NAMALWA (cell line): ENCODE measurements around the gene NUP133.
A peak's percentile ranks its signal among the peaks of the same experiment; 100 is the strongest.
"Not testable (repeated sequence)": the region's sequence is repeated elsewhere in the genome, so short reads cannot be mapped to it uniquely, and the experiment has no call there.

ENCODE experiments used
- DNase-seq: peaks from one replicate; pipeline ENCODE4 v3.0.0-alpha.2; 2015; ENCODE audit warnings: low spot score

The NUP133 gene

DNA sequence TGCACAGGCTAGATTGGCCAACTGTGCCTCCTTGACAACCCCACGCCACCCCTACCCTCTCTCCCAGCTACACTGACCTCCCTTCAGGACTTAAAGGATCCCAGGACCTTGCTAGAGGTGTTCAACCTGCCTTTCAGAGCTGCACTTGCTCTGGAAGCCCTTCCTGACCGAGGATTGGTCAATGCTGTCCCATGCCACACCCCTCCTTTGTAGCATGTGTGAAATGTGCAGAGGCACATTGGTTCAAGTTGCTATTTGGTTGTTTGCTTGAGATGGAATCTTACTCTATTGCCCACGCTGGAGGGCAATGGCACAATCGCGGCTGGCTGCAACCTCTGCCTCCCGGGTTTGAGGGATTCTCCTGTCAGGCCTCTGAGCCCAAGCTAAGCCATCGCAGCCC lies 96.1 kb downstream of the NUP133 start:
- DNase-seq, result no peak

GRCh38 chr1:229411434-229412055 lies 96.6 kb downstream of the NUP133 start:
- no peak for DNase-seq

DNA sequence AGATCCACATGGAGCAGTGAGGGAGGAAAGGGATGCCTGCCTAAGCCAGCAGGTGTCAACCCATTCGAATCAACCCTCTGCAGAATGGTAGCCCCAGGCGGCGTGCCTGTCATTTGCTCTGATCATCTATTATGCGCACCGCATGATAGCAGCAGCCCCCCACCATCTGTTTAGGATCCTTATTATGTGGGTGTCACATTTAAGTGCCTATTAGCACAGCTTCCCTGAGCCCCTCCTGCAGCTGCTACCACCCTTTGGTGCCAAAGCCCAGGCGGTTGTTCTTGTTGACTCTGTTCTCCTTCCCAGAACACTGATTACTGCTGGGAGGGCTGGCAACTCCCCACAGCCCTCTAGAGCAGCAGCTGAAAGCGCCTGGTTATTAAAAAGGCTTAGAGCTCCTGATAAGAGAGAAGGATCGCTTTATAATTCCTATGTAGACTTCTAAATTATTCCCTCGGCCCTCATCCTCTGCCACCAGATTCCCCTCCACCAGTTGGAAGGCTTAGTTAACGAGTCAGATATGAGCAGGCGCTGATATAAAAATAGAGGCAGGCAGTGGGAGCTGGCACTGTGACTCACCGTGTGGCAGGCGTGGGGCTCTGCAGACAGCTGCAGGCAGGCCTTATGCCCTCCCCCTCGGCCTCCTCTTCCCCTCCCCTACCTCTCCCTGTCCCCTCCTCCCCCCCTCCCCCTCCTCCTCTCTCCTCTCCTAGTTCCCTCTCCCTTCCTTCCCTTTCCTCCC lies 97.3 kb downstream of the NUP133 start:
- DNase-seq, result peak; percentile 34

DNA sequence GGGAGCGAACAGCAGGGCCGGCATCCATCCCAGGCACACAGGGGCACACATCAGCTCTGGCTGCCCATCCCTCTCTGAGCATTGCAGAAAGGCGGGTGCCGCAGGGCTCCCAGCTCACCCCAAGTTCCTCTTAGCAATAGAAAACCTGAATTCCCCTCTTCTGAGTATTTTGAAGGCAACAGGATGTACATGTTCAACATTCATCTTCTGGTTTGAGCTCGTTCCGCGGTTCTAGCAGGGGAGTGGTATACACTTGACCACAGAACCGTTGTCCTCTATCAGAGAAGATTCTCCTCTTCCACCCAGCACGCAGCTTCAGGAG lies 97.8 kb downstream of the NUP133 start:
- DNase-seq, result no peak

- DNase-seq, result no peak
Measured at GRCh38 chr1:229409616-229410369, 98.3 kb downstream of the NUP133 start.

DNA sequence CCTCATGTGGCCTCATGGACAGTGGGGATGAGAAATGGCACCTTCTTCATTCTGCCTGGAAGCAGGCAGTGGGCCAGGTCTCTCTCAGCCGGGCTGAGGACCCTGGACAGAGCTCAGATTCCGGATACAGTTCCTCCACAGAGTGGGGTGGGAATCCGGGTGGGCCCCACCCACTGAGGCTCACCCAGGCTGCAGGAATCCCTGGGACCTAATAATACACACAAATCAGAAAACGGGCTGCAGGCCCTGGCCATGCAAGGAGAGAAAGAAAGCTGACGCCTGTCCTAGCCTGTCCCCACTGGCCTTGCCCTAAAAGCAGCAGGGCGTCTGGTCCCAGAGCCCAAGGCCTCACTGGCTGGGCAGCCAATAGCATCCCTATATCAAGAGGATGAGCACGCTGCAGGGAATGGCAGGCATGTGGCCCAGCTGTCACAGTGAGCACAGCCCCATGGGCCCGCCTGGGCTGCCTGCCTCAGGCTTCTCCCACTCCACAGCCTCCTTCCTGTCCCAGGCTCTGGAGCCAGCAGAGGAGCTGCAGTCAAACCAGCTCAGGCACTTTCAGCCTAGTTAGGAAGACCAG lies 99.6 kb downstream of the NUP133 start:
- DNase-seq, result no peak

GRCh38 chr1:229407206-229408026 lies 100.7 kb downstream of the NUP133 start:
- no peak for DNase-seq

DNA sequence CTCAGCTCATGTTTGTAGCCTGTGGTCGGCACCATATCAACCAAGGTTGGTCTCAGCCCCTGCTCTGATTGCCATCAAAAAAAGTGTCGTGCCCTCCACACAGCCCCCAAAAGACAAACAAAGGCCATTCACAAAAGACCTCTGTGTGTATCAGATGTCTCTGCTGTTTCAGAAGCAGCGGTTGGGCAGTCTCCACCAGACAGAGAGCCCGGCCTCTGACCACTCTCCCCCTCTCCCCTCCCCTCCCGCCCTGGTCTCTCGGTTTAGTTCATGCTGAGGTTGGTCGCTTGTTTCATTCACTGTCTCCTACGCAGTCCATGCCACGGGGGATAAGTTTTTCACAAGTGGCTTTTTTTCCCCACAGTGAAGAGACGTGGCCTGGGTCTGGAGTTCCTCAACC lies 101.3 kb downstream of the NUP133 start:
- no peak for DNase-seq

DNA sequence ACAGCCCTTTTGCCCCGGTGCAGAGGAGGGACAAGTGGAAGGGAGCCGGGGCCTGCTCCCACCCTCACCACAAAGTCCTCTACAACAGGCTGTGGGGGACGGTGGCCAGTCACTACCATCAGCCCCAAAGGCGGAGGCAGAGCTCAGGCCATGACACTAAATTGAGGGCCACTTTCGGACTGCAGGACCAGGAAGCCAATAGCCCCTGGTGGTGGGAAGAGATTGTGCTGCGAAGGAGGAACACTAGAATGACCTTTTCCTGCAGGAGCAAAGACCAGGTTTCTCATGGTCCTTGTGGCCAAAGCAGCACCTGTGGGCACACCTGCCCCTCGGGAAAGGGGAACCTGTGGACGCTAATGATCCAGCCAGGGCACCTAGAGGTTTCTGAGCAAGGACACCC lies 104.6 kb downstream of the NUP133 start:
- DNase-seq, result no peak

DNA sequence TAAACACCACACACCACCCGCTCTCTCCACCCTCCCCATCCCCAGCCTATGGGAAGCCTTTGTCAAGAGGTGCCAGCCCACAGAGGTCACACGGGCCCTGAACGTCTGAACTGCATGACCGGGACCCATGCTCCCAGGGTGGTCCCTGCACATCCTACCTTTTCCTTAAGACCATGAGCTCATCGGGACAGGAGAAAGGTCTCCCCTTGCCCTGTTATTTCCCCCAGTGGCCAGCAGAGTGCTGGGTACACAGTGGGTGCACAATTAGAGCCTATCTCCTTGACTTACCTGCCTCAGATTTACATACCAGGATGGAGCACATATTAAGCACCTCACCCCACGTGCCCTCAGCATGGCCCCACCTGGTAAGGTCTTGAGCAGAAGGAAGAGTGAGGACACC lies 105.1 kb downstream of the NUP133 start:
- DNase-seq, result no peak

- not testable (repeated sequence) for DNase-seq
Measured at GRCh38 chr1:229402329-229402728, 105.8 kb downstream of the NUP133 start.

DNA sequence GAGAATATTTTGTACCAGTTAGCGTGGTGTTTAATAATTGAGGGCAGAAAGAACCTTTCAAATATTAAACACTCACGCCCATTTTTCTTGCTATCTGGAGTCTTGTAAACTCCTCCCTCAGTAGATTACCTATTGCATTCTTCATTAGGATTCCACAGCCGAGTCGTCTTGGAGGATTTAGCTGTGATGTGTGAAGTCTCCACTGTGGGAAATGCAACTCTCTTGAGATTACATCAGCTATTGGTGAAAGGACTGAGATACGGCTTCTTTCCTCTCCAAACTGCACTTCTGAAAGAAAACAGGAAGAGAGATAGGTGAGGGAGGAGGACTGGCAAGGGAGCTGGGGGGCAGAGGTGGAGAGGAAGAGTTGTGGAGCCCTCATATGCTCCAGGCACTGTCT lies 110.4 kb downstream of the NUP133 start:
- DNase-seq, result no peak

- DNase-seq, result no peak
Measured at GRCh38 chr1:229396585-229397206, 111.4 kb downstream of the NUP133 start.

- DNase-seq, result not testable (repeated sequence)
Measured at GRCh38 chr1:229394517-229394916, 113.6 kb downstream of the NUP133 start.

DNA sequence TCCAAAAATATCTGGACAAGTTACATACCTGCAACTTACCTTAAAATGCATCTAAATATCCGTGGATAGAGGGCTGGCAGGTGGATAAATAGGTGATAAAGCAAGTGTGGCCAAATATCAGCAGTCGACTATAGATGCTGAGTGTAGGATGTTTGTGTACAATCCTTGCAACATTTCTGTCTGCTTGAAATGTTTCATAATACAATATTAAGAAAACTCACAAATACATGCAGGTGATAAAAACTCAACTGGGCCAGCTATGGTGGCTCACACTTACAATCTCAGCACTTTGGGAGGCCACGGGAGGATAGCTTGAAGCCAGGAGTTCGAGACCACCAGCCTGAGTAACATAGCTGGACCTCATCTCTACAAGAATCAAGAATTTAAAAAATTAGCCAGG lies 115.2 kb downstream of the NUP133 start:
- DNase-seq, result no peak
